Stimulated activated CD8-positive, alpha-beta memory T cell treated with anti-CD3 and anti-CD28 coated beads, Interleukin-15, amount 100 ng/mL, for 4 hours (primary cell): ENCODE results near the gene OTC.

Experiments
- DNase-seq, 2 donors: peaks; one replicate each; pipeline ENCODE4 v3.0.0-alpha.2; 2020; ENCODE audit warnings: low read depth in 2 of 2

OTC gene

DNA sequence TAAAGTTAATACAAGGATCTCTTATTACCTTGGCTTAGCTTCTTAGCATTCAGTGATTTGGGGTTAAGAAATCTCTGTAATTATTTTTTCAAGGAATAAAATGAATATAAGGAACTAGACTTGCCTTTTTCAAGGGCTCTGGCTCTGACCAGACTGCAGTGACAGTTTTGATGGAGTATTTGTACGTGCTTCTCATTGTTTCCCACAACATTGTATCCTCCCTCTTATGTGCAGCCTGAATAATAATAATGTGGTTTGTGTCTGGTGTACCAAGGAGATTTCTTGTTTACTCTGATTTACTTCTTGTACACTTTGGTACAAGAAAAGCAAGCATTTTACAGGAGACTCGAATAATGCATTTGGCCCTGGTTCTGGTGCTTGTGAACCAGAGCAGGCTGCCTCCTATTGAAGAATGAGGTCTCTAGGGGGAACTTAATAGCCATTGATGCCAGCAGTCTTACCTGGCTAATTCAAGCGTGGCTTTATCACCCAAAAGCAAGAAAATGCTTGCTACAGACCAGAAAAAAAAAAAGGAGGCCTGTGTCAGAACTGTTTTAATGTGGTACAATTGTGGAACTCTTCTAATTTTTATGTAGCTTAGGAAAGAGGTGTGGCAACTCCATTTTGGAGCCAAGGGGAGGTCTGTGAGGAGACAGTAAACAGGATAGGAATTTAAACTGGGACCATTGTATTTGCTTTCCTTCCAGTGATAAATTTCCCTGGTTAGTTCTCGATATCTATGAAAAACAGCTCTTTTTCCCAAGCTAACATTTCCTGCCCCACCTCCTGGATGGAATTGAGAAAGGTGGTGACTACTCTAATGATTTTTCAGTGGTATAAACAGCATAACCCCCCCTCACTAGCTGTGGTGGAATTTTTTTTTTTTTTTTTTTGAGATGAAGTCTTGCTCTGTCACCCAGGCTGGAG is 5.6 kb downstream of the OTC start:
- DNase-seq: no peak

DNA sequence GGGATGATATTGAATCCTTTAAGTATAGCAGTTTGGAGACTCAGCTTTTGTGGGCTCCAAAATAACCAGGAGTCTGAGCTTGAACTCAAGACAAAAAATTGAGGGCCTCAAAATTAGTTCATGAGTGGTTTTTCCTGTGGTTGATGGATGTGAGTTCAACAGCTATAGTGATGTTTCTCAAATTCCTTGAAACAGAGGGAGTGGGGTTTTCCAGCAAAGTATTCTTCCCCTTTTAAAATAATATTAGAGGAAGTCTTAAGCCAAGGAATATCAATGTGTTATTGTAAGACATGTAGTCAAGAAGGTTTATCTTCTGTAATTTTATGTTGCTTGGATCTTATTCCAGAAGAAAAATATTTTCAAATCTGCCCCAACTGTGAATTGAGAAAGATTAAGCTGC is 10.6 kb downstream of the OTC start:
- no peak for DNase-seq

DNA sequence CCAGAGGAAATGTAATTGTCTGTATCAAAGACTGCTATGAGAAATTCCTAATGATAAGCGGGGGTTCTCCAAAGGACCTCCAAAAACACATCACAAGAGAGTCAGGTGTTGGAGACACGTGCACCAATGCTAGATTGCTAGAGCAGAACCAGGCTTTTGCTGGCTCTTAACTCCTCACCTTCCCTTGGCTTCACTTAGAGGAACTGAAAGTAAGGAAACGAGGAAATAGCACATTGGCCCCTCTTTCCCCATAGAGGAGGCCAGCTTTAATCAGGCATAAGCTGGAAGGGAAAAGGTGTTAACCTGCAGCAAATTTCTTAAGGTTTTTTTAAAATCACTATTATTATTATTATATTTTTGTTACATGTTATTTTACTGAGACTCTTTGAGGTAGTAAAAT is 13.6 kb downstream of the OTC start:
- no peak for DNase-seq

DNA sequence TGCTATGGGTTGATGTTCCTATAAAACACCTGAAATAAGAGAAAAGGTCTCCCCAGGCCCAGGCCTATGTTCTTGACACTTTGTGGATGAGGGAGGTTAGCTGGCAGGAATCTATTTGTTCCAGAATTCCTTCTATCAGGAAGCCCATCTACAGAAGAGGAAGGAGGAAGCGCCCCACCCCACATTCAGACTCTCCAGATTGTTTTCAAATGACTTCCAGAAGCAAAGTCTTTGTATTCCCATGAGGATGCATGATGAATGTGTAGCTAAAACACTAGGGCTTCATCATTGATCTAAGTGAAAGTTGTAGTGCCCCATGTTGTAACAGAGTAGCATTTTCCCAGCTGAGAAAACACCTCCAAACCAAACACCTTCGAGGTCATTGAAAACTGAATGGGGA is 16.4 kb downstream of the OTC start:
- DNase-seq: no peak

DNA sequence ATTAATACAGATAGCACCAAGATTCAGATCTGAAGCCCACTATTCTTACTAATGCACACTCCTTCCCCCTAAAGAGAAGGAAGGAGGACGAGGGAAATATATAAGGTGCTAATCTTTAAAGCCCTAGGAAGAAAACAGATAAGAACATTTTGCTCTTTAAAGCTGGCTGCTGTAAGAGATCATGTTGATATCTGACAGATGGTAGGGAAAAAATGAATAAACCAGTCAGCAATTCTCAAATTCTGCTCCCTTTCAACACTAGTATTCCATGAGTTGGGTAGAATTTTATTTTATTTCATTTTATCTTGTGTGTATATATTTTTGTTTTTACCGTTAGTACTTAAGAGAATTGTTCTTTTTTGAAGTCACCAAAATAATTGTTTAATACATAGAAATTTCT is 19.2 kb downstream of the OTC start:
- no peak for DNase-seq

DNA sequence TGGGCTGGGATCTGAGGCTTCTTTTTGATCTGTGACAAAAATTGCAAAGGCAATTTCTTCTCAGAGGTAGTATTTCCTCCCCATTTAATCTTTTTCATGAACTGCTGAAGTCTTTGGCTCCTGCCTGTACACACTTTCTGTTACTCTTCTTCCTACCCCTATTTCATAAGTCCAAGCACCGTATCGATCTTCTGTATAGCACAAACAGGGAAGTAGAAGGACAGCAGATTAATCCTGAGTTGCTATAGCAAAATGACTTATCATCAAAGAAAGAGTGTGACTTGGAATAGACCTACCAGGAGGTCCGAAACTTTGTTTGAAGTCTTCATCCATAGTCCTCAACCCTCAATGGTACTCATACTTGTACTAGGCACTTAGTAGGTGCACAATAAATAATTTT is 22.0 kb downstream of the OTC start:
- DNase-seq: no peak

DNA sequence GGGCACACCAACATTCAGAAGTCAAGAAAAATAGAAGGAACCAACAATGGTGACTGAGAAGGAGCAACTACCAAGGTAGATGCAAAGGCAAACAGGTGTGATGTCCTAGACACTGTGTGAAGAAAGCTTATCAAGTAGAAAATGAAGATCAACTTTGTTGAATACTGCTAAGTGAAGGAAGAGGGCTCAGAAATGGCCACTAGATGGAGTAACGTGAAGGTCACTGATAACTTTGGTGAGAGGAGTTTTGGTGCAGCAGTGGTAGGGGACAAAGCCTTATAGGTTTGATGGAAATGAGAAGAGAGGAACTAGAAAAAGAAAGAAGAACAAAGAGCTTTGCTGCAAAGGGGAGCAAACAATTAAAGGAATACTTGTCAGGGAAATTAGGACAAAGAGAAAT is 23.5 kb downstream of the OTC start:
- DNase-seq: no peak

DNA sequence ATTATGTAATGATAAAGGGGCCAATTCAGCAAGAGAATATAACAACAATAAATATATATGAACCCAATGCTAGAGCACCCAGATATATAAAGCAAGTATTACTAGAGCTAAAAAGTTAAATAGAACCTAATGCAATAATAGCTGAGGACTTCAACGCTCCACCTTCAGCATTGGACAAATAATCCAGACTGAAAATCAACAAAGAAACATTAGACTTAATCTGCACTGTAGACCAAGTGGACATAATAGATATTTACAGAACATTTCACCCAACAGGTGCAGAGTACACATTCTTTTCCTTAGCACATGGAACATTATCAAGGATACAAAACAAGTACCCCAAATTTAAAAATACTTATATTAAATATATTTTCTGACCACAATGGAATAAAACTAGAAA is 24.3 kb downstream of the OTC start:
- no peak for DNase-seq

DNA sequence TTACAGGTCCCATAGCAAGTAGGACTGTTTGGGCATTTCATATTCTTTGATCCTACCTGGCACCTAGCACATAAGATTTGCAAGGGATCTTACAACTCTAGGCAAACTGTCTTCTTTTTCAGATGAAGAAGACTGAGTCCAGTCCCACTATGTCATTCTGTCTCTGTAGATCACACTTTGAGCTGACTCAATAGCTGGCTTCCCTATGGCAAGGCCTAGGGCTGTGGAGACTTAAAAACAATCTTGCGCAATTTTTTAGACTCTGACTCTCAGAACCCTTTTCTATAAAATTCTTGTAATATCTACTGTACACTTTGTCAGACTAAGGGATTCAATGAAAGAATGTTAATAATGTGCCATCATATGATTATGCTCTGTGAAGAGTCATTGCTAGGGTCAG is 26.7 kb downstream of the OTC start:
- DNase-seq: no peak

DNA sequence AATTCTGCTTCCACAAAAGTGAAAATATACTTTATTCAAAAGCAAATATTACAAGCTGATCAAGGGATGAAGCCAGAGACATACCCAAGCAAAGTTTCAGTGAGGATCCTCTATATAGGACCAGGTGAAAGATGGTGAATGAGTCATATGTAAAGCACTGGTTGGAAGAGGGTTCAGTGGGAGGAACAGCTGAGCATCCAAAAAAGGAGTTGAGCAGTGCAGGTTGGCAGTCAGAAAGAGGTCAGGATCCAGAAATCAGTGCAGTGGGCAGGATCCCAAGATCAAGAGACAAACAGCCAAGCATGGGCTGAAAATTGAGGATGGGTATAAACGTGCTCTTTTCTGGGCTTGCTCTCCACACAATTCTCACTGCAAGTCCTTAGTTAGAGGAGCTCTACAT is 30.3 kb downstream of the OTC start:
- DNase-seq: no peak

DNA sequence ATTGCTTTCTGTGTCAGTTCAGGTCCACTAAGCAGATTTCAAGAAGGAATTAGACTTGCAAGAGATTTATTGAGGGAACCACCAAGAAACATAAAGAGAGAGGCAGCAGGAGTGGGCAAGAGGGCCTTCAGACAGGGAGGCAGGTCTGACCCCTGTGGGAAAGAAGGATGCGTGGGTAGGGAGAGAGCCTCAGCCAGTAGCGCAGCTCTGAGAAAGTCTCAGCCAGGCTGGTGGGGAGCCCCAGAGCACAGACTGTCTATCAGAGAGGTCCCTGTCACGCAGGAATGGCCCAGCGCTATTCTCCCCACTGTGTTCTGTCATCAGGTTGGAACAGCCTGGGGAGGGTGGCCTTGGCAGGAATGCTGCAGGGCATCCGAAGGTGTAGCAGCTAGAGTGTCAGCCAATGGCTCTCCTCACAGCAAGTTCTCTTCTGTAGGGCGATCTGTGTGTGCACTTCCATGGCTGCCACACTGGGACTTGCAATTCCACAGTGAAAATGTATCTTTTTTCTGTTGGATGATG is 48.0 kb downstream of the OTC start:
- no peak for DNase-seq

DNA sequence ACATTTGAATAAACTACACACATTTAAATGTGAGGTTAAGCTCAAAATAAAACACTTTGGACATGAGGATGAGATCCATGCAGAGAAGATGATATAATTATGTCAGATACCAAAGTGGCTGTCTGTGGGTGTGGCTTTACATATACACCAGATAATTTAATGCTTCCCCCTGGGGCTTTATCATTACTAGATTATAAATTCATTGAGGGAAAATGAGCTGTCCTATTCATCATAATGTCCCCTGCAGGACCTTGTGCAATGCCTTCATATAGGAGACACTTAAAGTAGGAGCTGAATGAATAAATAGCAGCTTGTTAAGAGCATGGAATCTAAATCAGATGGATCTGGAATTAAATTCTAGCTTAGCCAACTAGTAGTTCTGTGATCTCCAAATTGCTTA is 49.7 kb downstream of the OTC start:
- no peak for DNase-seq

DNA sequence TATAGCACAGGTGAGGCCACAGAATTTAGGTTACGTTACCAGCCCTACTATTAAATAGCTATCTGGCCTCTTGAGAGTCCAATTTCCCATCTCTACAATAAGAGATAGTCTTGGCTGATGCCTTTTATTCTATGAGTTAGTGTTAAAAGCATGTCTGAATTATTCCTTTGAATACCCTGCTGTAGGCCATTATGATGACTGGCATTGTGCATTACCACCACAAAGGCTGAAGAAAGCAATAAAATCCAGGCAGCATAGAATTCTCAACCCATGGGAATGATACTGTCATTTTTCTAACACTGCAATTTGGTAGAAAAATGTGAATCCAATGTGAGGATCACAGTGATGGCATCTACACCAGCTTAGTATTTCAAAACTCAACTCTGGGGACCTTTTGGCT is 51.4 kb downstream of the OTC start:
- DNase-seq: no peak

DNA sequence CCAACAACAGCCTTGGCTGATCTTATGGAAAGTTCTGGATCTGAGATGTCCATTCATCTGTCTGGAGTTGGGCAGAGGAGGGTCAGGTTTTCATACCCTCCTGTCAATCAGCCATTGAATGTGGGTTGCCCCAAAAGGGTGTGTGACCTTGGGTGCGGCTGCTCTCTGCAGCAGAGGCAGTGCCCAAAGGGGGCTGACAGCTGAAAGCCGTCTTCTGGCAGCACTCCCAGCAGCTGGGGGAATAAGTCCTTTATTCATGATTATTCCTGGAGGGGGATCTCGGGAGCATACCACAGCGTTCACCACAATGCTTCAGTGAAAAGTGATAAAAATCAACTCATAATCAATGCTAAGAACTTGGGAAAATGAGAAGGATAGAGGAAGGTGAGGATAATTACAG is 54.7 kb downstream of the OTC start:
- no peak for DNase-seq

DNA sequence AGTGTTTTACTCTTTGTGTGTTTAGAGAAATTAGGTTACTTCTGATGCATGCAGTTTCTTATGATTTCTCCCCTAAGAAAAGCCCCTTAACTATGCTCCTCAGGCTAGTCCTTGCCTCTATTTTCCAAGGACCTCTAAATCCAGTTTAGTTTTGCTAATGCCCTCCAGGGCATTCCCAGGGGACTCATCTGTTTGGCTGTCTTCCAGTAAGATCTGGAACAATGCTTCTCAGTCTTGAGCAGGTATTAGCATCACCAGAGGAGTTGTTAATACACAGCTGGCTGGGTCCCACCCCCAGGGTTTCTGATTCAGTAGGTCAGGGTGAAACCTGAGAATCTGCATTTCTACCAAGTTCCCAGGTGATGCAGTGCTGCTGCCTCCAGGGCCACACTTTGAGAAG is 56.9 kb downstream of the OTC start:
- DNase-seq: no peak

DNA sequence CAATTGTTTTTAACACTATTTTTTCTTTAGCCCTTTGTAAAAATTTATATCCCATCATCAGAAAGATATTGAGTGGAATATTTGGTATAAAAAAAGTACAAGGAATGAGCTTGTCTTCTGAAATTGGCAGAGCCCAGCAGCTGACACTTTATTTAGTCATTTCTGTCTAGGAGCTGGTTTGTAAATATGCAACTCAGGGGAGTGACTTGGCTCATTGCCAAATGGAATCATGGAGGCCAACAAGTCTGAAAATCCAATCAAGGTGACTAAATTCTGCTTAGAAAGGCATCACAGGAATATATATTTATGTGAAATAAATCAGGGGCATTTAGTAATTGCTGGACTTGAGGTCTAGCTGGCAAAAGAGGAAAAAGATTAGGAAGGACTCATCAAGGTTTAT is 74.4 kb downstream of the OTC start:
- no peak for DNase-seq

DNA sequence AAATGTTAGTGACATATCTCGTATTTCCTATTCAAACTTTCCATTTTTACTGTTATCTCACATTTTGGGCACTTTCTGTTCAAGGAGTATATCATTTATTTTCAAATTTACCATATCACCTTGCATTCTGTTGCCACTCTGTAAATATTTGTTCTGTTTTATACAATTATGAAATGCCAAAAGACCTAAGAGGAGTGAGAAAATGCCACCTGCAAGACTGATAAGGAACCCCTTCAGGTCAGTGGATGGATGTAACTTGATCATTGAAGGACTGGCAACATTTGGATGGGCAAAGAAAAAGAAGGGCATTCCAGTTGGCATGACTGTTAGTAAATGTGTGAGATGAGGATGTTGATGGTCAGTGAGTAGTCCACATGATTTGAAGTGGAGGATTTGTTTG is 79.1 kb downstream of the OTC start:
- no peak for DNase-seq

DNA sequence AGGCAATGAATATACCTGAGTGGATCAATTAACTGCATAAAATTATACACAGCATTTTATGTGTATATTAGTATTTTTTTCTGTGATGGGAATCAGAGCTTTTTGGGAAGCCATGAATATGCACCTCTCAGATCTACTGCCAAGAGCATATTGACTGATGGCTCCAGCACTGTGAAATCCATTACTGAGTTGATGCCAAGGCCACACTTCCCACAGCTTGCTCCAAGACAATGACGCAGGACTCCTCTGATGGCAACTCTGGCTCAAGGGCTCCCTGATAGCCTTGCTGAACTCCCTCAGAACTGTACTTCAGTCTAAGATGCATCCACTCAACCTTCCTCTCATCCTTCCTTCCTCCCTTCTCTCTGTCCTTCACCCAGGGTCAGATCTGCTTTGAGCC is 82.7 kb downstream of the OTC start:
- DNase-seq: no peak

DNA sequence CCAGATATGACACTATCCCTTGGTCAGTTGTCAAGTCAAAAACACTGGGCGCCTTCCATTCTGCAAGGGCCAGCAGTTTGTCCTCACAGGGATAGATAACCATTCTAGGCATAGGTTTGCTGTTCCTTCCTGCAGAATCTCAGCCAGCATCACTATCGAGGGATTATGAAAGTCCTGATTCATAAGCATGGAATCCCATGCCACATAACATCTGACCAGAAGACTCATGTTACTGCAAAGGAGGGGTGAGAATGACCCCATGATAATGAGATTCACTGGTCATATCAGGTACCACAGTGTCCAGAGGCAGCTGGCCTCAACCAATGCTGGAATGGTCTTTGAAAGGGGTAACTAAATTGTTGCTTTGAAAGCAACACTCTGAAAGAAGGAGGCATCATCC is 84.7 kb downstream of the OTC start:
- no peak for DNase-seq

DNA sequence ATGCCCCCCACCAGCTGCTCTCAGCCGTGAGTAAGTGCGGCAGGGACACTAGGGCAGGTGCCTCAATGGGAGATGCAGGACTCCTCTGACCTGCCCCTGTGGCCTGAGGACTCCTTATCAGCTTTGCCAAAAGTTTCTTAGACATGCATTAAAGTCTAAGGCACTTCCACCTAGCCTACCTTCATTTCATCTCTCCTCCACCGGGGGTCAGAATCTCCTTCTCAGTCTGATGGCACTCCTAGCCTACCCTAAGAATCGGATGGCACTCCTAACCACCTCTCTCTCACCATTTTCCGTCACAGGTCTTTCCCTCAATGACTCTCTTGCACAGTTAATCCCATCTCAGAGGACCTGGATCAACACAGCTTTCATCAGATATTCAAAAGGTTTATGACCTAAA is 85.9 kb downstream of the OTC start:
- DNase-seq: no peak

DNA sequence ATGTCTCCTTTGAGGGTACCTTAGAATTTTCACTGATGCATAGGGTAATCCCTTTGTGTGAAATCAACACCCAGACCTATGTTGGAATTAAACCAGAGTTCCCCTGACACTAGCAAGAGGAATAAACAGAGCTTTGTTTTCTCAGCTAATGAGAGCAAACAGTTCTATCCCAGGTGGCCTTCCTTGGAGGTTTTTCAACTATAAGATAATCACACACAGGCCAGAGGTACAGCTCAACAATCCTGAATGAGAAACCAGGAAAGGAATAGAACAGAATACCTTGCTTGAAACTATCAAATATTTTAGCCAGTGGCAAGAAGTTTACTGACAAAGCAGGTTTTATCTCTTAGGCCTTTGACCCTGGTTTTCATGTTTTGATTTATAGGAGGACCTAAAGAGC is 100.2 kb downstream of the OTC start:
- no peak for DNase-seq

DNA sequence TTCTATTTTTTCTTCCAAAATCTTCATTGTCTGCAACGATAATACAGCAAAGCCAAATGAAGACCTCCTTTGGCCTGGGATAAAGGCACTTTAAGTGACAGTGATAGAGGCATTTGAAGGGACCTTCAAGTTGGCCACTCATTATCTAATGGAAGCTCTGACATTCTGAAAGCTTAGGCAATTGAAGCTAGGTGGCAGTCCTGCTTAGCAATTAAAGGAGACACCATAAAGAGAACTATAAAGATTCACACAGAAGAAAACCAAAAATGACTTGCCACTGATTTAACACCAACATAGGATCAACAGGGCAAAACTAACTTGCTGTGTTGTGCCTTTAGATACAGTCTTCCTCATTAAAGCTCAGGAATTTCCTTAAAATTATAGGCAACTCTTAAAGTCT is 105.7 kb downstream of the OTC start:
- no peak for DNase-seq

DNA sequence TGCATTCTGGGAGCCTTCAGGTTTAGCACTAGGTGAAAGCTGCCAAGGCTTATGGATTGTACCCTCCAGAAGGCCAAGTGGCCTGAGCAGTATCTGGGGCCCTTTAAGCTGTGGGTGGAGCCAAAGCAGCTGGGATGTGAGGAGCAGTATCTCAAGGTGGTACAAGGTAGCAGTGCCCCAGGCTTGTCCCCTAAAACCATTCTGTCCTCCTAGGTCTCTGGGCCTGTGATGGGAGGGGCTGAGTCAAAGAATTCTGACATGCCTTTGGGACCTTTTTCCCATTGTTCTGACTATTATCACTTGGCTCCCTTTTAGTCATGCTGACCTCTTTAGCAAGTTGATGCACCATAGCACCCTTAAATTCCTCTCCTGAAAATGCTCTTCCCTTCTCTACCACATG is 109.9 kb downstream of the OTC start:
- DNase-seq: no peak

DNA sequence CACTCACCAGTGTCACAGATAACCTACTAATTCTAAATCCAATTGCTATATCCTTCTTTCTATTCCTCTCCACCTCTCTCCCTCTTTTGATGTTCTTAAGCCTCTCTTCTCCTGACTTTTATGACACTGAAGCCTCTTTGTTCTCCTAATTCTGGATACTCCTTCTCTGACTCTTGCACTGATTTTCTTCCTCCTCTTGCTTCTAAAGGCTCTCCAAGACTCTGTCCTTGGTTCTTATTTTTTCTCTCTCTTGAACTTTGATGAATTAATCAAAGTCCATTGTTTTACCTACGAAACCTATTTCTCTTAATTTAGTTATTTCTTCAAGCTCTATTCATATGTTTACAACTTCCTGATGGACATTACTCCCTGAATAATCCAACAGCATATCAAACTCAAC is 113.3 kb downstream of the OTC start:
- no peak for DNase-seq
